ENCODE measurements around the gene CLIC4.

GRCh38 chr1:24711329-24711728 is 33.9 kb upstream of the CLIC4 start:
- TF ChIP-seq, protein P1, sequence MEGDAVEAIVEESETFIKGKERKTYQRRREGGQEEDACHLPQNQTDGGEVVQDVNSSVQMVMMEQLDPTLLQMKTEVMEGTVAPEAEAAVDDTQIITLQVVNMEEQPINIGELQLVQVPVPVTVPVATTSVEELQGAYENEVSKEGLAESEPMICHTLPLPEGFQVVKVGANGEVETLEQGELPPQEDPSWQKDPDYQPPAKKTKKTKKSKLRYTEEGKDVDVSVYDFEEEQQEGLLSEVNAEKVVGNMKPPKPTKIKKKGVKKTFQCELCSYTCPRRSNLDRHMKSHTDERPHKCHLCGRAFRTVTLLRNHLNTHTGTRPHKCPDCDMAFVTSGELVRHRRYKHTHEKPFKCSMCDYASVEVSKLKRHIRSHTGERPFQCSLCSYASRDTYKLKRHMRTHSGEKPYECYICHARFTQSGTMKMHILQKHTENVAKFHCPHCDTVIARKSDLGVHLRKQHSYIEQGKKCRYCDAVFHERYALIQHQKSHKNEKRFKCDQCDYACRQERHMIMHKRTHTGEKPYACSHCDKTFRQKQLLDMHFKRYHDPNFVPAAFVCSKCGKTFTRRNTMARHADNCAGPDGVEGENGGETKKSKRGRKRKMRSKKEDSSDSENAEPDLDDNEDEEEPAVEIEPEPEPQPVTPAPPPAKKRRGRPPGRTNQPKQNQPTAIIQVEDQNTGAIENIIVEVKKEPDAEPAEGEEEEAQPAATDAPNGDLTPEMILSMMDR (IDR thresholded peaks at IDR 0.05; ENCODE audit: low read depth, low read length): no peak
- TF ChIP-seq EZH2phosphoT487 (IDR thresholded peaks at IDR 0.05; ENCODE audit: low read depth): no peak

Data from OCI-LY3 (cell line).